ENCODE measurements around the gene ZCCHC4. TPM values are rescaled to one million over a fixed set of nuclear protein-coding genes. Genes with fewer than 3 reads are reported as not detected.

ZCCHC4 gene
- total and polyA plus RNA-seq, 2 of the 4 experiments (the other 2 are of a cell fraction): 7.9 to 8.1 TPM

DNA sequence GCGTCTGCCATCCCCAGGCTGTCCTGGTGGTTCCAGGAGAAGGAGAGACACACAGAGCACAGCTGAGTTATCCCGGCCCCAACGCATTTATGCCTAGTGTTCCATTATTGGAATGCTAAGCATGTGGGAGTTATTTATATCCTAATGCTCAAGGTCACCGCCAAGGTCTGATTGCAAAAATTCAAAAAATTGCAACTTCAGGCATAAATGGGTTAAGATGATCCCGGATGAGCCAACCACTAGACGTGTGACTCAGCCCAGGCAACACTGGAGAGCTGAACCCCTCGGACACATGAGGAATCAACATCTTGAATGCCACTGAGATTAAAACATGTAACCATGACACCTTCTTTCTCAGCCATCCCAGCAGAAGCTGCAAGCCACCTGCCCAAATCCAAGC lies 3.8 kb upstream of the ZCCHC4 start:
- H3K27ac ChIP-seq (ENCODE audit: insufficient read depth, low read length): no peak overlapping the region
- dilution Hi-C loops (cut with HindIII; ENCODE audit: low sequenced_read_pairs, unreplicated experiment): no loop called here

More for the DNA sequence above, 3.8 kb upstream of the ZCCHC4 start:
- Histone ChIP-seq H3K9me1 (ENCODE audit: insufficient read depth, low read length) (no peaks in the 10 kb centered on the region), H3K79me1 (ENCODE audit: low read depth in 1 of 2, low read length in 2 of 2) (peaks cover 3 to 9% of the 10 kb centered on the region in 2 experiments; a peak in 3 of 4 replicates), H3K27me3 (ENCODE audit: control insufficient read depth, insufficient read depth, low read length) (no peaks in the 10 kb centered on the region), H2AFZ (replicated peaks; ENCODE audit: low read length, poor library complexity) (peak overlapping the region; percentile 64), H2BK5ac (ENCODE audit: low read depth, low read length, poor library complexity, severe bottlenecking) (no peak overlapping the region), H3K18ac (ENCODE audit: low read depth, low read length) (no peak overlapping the region), H3K9me3 (ENCODE audit: control insufficient read depth, insufficient read depth, low read length) (no peaks in the 10 kb centered on the region), H3K14ac (replicated peaks; ENCODE audit: low read depth, low read length) (no peak overlapping the region), H2AK9ac (replicated peaks; ENCODE audit: low read depth, low read length, poor library complexity) (peak overlapping the region; percentile 57), H3K4me1 (ENCODE audit: control insufficient read depth, insufficient read depth, low read length) (peaks cover 9% of the 10 kb centered on the region), H2BK15ac (ENCODE audit: low read depth, low read length) (no peak overlapping the region), H3K4me2 (ENCODE audit: low read depth, low read length) (no peak overlapping the region), H4K8ac (ENCODE audit: low read depth in 2 of 2, low read length in 2 of 2) (no peak overlapping the region), H4K5ac (ENCODE audit: low read depth, low read length) (no peak overlapping the region), H2BK120ac (ENCODE audit: low read depth, low read length) (peak overlapping the region; percentile 11; the same call in 1 of the 2 replicates), H3K9ac (ENCODE audit: low read depth, low read length) (no peak overlapping the region), H3K23ac (ENCODE audit: low read depth, low read length) (no peak overlapping the region), H4K20me1 (ENCODE audit: insufficient read depth, low read length) (no peaks in the 10 kb centered on the region), H3K56ac (ENCODE audit: extremely low read depth, insufficient read depth, low read length) (no peak overlapping the region), H2BK20ac (ENCODE audit: low read depth, low read length) (0 out of 2 replicates have a peak overlapping the region, but pooled peaks have one; percentile 22), H4K91ac (ENCODE audit: insufficient read depth, low read depth, low read length) (no peak overlapping the region; the same call in 1 of the 2 replicates), H3K36me3 (ENCODE audit: control insufficient read depth, insufficient read depth, low read length) (no peaks in the 10 kb centered on the region), H3K4ac (ENCODE audit: low read depth, low read length) (peak overlapping the region; percentile 42), H3K4me3 (ENCODE audit: insufficient read depth, low read depth, low read length) (no peak overlapping the region), H2AK5ac (ENCODE audit: low read depth, low read length) (no peak overlapping the region)
- WGBS, 2 experiments (ENCODE audit: extremely low coverage in 2 of 2, insufficient read length in 1 of 2): 70% methylated on average over 3 of the region's 7 CpGs; no CpG with 5 or more reads in 1 of the 2 experiments
- no TSS peak for BruUV-seq (replicated peaks)
- CTCF ChIA-PET: no interaction called here
- POLR2A ChIA-PET (ENCODE audit: unreplicated experiment): no interaction called here
- in situ Hi-C loops (cut with MboI; ENCODE audit: low sequenced_read_pairs) (no loop called here), intact Hi-C loops (cut with micrococcal nuclease) (no loop called here)
- DNase-seq (peak; percentile 51), ATAC-seq (ENCODE audit: low read depth) (no peak)
- TF ChIP-seq, protein P1, sequence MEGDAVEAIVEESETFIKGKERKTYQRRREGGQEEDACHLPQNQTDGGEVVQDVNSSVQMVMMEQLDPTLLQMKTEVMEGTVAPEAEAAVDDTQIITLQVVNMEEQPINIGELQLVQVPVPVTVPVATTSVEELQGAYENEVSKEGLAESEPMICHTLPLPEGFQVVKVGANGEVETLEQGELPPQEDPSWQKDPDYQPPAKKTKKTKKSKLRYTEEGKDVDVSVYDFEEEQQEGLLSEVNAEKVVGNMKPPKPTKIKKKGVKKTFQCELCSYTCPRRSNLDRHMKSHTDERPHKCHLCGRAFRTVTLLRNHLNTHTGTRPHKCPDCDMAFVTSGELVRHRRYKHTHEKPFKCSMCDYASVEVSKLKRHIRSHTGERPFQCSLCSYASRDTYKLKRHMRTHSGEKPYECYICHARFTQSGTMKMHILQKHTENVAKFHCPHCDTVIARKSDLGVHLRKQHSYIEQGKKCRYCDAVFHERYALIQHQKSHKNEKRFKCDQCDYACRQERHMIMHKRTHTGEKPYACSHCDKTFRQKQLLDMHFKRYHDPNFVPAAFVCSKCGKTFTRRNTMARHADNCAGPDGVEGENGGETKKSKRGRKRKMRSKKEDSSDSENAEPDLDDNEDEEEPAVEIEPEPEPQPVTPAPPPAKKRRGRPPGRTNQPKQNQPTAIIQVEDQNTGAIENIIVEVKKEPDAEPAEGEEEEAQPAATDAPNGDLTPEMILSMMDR (conservative IDR thresholded peaks at IDR 0.05; ENCODE audit: low read depth, low read length): no peak
- TF ChIP-seq BHLHE40 (IDR thresholded peaks at IDR 0.05; ENCODE audit: low read depth, low read length): no peak
- TF ChIP-seq, protein P2, sequence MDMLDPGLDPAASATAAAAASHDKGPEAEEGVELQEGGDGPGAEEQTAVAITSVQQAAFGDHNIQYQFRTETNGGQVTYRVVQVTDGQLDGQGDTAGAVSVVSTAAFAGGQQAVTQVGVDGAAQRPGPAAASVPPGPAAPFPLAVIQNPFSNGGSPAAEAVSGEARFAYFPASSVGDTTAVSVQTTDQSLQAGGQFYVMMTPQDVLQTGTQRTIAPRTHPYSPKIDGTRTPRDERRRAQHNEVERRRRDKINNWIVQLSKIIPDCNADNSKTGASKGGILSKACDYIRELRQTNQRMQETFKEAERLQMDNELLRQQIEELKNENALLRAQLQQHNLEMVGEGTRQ (IDR thresholded peaks at IDR 0.05; ENCODE audit: low read depth, low read length): no peak
- TF ChIP-seq FOS (IDR thresholded peaks at IDR 0.05; ENCODE audit: low read depth, low read length): no peak
- no peak for TF ChIP-seq RCOR1 (IDR thresholded peaks at IDR 0.05; ENCODE audit: insufficient replicate concordance, low read length)
- TF ChIP-seq CHD1 (IDR thresholded peaks at IDR 0.05; ENCODE audit: low read depth, low read length): no peak

Measured in IMR-90 (cell line).